ENCODE measurements around the gene PAPOLB.

Gene PAPOLB

DNA sequence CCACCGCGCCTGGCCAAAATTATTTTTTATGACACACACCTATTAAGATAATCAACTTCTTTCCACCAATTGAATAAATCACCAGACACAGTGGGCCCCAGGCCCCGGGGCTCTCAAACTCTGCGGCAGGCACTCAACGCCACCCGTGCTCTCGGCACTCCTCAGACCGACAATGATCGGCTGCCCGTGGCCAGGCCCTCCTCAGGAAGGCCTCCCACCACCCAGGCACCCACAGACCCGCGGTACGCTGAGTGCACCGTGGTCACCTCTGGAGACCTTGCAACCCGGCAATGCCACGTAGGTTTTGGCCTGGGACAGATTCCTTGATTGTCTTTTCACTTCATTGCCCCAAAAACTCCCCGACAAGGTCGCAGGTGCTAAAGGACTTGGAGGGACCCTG is 14.8 kb upstream of the PAPOLB start:
- ATAC-seq, result no peak

DNA sequence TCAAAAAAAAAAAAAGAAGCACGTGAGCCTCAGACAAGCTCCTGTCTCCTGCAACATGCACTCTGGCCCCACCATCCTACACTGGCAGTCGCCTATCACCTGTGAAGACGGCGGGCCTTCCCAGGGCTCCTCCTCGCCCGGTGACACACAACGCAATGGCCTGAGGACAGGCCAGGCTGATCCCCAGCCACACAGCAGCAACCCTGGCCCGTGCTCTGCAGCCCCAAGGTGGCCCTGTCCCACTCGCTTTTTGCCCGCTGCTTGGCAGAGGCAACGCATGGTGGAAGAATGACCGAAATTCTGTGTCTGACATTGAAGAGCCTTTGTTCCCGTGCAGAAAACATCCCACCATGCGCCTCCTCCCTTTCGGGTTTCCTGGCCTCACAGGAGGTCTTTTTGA is 13.6 kb upstream of the PAPOLB start:
- ATAC-seq, result no peak

DNA sequence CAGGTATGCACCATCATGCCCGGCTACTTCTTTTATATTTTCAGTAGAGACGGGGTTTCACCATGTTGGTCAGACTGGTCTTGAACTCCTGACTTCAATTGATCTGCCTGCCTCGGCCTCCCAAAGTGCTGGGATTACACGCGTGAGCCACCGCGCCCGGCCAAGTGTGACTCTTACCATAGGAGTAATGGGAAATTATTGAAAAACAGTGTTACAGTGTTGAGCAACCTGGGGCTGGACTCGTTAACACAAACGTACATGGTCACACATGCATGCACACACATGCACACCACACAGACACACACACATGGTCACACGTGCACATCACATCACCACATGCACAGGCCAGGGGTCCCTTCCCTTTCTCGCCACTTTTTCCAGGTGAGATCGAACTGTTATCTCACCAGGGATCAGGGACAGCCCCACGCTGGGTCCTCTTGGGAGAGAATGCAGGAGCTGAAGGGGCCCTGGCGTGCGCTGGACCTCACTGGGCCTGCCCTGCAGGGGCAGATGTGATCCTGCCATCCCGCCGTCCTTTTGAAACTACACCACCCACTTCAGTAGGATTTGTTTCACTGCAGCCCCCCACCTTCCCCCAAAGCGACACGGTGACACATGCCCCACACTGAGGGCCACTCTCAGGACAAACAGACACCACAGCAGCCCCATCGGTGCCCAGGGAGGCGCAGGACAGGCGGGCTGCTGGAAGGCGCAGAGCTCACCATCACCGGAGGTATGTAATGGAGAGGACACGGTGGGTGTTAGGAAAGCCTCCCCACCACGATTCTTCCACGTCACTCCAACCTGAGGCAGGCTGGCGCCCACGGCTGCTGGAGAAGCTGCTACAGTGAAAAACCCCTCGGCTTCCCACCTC is 11.5 kb upstream of the PAPOLB start:
- ATAC-seq, result no peak

DNA sequence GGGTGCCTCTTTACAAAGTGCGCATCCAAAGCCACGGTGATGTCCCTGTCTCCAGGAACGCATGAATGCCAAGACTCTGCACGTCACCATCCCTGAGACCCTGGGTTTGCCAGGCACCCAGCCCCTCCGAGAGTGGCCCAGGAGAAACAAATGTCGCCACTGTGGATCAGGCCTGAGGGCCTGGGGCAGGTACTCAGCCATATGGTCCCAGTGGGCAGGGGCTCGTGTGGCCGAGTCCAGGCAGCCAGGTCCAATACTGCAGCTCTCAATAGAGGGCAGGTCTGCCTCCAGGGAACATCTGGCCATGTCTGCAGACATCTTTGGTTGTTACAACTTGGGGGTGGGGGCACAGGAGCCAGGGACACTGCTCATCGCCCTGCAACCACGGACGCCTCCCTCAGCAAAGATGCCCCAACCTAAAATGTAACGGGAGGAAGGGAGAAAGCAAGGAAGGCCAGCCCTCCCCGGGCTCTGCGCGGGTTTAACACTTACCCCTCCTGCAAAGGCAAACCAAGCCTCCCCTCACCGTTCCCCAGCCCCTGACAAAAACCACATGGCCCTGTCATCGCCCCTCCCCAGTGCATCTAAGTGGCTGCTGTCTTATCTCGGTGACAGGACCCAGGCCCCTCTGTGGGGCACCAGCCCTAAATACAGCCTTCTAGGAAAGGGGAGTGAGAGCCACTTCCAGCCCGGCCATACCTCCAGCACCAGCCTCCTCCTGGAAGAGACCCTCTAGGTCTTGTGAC is 10.3 kb upstream of the PAPOLB start:
- ATAC-seq, result no peak

DNA sequence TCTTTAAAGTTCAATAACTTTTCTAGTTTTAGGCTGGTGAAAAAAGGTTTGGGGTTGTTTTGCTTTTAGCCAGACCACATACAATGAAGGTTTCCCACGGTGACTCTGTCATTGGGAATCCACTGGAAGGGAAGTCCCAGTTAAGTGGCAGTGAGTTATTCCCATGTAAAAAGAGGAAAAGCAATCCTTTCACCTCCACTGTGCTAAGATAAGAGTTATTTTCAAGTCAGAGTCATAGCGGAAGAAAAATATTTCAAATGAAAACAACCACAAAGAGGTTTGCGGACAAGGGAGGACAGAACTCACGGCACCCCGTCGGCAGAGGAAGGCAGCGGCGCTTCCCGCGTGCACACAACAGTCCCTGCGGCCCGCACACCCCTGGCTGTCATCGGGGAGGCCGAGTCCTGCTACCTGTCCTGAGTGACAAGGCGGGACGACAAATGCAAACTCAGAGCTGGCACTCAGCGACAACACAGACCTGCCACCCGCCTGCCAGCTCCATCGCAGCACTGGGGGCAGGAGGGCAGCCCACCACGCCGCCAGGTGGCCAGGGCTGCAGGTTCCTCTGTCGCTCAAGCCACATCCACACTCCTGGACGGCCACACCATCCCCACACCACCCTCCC is 9.3 kb upstream of the PAPOLB start:
- no peak for ATAC-seq

DNA sequence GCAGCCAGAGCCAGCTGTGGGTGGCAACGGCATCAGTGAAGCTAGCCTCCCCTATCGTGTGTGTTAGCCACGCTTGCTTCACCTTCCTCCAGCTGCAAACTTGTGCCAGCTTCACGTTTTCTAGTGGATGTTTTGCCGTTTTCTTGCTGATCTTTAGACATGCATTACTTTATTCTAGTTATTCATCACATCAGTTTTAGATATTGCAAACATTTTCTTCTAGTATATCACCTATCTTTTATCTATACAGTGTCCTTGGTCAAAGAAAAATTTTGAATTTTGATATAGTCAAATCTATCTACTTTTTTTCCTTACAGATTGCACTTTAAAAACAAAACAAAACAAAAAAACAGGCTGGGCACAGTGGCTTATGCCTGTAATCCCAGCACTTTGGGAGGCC is 6.7 kb upstream of the PAPOLB start:
- ATAC-seq, result no peak

DNA sequence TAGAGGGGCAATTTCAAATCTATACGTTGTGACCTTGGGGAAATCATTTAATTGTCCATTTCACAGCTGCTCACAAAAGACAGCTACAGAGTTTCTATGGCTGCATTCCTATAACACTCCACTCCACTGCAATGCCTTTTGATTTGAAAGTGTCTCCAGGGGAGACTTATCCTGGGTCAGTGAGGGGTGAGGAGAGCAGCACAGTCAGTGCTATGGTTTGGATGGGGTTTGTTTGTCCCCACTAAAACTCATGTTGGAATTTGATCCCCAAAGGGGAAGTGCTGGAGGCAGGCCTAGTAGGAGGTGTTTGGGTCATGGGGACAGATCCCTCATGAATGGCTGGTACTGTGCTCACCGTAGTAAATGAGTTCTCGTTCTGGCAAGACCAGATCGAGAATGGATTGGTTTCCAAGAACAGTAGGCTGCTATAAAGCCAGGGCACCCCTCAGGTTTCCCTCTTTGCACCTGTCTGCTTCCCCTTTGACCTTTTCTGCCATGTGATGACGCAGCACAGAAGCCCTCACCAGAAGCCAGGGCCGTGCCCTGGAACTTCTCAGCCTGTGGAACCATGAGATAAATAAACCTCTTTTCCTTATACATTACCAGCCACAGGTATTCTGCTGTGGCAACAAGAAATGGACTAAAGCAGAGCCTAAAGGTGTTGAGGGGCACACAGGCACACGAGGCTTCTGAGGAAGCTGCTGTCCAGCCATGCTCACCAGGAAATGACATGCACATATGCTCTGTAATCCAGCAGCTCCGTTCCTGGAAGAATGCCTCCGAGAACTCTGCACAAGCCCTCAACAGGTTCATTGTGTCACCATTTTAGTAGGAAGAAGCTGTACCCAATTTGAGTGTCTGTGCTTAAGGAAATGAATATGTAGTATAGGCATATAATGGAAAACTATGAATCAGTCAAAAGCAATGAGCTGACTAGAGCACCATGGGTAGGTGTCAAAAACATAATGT is 5.0 kb upstream of the PAPOLB start:
- ATAC-seq, result no peak

DNA sequence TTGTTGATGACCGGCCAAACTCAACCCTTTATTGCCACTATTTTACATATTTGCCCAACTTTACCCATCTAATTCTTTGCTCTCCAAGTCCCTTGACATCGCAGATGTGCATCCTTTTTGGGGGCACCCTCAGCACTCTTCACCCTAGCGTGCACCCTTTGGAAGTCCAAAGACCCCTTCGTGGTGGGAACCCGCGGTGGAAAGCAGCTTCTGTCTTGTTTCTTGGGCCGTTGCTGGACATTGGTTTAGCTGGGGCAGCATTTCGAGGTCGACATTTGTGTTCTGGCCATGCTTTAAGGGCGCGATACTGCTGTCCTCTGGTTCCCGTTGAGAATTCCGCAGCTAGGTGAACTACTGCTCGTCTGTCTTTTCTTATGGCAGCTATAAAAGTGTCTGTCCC is 326 bp upstream of the PAPOLB start:
- ATAC-seq, result no peak

DNA sequence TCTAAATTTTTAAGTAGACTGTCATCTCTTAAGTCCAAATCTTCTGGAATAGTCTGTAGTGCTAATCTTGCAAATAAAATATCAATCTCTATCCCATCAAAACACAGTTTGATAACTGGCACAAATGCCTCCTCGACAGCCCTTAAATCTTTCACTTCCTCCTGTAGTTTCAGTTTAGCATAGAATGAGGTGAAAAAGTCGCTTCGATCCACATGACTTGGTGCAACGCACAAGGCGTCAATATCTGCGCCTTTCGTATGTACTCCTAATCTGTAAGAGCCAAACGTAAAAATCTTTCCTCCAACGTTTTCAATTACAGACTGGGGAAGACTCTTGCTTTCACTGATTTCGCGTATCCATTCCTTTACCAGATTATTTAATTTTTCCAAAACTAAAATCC is 603 bp downstream of the PAPOLB start:
- ATAC-seq, result no peak

DNA sequence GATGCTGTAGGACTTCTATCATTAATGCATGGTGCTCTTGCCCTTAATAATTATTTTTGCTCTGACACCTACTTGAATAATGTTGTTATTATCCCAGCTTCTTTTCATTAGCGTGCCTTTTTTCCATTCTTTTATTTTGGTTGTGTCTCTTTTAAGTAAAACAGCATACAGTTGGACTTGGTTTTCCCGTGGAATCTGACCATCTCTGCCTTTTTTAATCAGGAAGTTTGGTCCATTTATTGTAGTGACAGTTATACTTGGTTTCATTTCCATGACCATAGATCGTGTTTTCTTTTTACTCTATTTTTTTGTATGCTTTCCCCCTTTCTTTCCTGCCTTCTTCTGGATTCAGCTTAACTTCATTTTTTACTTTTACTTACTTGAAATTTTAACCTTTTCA is 4.6 kb downstream of the PAPOLB start:
- ATAC-seq, result no peak

DNA sequence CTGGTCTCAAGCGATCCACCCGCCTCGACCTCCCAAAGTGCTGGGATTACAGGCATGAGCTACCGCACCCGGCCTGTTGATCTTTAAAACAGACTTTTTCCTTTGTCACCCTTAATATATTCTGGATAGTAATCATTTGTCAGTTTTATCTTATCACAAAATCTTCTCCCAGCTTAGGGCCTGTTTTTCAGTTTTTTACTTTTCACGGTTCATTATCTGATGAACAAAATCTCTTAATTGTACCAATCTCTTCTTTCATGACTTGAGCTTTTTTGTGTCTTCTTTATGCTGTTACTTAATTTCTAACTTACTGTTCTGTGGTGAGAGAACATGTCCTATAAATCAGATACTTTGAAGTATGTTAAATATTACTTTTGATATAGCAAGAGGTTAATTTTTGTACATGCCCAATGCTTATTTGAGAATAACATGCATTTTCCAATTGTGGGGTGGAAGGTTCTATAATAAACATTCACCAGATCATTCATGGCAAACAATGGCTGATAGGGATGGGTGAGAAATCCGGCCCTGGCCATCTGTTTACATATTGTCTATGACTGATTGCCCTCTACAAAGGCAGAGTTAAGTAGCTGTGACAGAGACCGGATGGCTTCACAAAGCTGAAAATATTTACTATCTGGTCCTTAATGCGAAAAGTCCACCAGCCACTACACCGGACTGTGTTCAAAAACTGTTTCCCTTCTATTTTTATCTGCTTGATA is 5.3 kb downstream of the PAPOLB start:
- ATAC-seq, result no peak

DNA sequence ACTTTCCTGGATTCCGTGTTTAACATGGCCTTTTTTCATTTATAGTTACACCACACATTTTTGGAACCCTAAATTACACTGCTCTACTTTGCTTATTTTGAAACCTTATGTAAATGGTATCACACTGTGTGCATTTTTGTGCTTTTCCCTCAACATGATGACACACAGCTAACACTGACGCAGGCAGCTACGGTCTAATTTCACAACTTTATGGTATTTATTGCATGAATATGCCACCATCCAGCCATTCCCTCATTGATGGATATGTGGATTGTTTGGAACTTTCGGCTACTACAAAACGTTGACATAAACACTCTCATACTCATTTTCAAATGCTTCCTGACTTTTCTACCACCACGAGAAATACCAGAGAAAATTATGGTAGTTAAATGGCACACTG is 6.9 kb downstream of the PAPOLB start:
- ATAC-seq, result no peak

DNA sequence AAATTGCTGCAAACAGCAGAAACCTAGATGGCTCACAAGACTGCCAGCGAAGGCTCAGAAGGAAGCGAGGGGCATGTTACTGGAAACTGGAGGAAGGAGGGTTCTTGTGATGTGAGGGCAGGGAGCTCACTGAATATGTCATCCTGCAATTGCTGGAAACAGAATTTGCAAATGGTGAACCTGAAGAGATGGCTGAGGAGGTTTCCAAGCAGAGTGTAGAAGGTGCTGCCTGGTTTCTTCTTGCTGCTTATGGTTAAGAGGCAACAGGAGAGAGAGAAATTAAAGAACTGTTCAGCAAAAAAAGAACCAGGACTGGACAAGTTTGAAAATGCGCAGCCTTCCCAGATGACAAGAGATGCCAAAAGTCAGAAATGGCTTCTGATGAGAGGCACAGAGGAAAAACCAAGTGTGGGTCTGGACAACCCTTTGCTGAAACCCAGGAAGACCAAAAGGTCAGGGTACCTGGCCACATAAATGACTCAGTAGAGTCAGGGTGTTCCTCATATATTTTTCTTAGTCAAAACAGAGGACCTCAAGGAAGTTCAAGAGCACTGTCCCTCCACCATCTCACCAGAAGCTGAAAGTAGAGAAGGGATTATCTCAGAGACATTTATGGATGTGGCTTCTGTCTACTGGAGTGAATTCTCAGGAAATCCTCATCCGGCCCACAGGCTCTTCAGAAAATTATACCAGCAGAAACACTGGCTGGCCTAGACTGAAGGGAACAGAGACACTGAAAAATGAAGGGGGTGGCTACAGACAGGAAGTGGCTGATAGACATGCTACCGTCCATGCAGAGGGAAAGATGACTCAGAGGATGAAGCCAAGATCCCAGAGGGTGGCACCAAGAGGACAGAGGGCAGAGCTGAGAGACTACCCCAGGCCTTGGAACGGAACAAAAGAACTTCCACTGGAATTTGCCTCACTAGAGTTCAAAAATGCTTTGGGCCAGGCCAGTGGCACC is 10.1 kb downstream of the PAPOLB start:
- no peak for ATAC-seq

DNA sequence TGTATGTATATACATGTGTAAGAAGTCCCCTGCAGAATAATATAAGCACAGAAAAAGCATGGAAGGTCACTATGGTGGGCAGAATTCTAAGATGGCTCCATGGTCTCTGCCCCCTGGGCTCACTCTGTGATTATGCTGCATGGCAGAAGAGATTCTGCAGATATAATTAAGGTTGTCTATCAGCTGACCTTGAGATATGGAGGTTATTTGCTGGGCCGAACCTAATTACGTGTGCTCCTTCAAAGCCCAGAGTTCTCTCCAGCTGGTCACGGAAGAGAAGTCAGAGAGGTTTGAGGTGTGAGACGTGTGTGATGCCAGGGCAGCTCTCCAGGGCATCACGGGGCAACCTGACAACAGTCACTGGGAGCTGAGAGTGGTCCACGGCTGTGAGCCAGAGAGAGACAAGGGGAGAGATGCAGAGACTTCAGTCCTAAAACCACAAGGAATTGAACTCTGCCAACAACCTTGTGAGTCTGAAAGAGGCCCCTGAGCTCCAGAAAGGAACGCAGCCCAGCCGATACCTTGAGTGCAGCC is 11.5 kb downstream of the PAPOLB start:
- ATAC-seq, result no peak

DNA sequence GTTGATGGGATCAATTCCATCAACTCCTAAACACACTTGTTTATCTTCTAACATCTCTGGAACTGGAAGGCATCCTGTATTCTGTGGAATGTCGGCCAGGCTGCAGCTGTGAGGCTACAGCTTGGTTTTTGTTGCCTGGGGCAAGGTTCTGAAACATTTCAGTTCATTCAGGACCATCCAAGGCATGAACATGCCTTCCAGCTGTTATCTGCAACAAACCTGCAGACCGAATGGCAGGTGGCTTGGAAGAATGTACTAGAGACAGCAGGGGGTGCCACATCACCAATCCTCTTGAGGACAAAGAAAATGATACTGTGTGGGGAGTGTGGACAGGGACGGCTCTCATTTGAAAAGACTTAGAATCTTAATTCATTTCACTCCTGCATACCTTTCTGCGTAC is 12.4 kb downstream of the PAPOLB start:
- no peak for ATAC-seq

DNA sequence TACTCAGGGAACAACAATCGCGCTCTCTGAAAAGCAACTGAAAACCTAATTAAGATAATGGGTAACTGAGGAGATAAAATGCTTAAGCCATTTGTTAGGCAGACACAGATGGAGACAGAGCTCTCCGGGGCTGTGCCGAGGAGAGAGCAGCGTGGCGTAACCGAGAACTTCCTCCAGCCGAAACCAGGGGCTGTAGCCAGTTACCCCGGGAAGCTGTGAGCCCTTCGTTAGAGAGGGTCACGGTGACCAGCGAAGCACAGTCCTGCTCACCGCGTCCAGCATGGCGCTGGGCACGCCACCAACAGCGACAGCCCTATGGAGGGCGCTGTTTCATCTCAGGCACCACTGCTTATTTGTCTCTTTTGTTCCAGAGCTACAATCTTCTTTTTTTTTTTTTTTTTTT is 16.1 kb downstream of the PAPOLB start:
- ATAC-seq, result no peak

DNA sequence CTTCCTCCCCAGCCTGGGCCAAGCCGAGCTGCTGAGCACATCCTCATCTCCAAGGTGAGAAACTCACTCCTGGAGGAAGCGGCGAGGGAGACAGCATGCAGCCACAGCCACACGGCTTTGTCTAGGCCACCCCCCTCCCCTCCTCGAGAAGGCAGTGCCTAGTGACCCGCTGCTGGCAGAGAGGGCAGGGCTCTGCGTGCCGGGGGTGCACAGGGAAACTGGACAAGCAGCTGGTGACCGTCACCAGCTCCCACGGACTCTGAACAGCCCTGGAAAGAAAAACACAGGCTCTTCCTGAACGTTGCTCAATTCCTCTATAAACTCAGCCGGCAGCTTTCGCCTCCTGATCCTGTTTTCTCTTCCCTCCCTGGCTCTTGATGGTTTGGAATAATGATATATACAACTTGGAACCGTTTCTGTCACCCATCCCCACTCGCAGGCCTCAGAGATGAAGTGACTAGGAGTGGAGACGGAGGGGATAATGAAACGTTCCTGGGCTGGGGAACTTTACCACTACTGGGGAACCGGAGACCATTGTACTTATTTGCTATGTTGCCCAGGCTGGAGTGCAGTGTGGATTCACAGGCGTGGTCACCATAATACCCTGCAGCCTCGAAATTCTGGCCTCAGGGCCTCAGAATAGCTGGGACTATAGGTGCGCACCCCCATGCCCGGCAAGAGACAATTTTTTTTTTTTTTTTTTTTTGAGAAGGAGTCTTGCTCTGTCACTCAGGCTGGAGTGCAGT is 19.3 kb downstream of the PAPOLB start:
- ATAC-seq, result no peak

DNA sequence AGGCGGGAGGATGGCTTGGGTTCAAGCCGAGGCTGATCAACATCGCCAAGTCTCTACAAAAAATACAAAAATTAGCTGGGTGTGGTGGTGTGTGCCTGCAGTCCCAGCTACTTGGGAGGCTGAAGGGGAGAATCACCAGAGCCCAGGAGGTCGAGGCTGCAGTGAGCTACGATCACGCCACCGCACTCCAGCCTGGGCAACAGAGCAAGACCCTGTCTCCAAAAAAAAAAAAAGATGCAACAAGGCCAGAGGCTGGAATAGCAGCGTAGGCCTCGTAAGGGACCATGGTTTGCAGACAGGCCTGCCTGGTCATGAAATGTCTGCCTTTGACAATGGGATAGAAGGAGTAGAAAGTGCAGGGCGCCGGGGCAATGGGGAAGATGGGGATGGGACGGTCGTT is 20.0 kb downstream of the PAPOLB start:
- ATAC-seq, result no peak

DNA sequence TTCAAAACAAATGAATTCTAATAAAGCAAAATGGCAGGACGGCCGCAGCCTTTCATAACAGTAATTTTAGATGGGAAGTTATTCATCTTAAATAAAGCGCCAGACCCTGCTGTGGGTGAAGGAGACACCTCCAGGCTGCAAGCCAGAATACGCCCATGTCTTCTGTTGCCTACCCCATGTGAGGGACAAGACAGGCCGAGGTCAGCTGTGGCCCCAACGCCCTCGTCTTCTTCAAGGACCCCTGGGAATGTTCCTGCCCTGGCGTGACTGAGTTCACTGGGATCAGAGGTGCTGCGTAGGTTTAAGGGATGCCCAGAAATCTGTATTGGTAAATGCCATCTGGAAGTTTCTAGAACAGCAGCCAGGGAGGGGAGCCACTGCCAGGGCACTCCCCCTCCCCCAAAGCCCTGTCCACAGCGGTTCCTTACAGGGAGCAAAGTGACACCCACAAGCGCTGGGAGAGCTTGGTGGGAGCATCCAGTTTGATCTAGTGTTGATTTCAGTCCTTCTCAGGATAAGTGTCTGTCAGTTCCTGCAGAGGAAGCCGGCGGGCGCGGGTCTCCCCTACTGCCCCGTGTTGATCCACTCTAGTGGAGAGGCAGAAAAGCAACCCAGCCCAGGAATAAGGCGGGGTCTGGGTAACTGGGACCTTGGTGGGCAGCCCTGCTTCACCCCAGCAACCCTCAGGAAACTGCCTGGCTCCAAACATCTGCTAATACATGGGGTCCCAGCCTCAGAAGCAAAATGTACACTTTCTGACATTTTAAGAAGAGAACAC is 20.6 kb downstream of the PAPOLB start:
- no peak for ATAC-seq

All from activated CD4-positive, CD25-positive, alpha-beta regulatory T cell treated with anti-CD3 and anti-CD28 coated beads, Interleukin-2, amount 50 U/mL, for 24 hours (primary cell).